ENCODE data around the gene AMPD3.

The AMPD3 gene

DNA sequence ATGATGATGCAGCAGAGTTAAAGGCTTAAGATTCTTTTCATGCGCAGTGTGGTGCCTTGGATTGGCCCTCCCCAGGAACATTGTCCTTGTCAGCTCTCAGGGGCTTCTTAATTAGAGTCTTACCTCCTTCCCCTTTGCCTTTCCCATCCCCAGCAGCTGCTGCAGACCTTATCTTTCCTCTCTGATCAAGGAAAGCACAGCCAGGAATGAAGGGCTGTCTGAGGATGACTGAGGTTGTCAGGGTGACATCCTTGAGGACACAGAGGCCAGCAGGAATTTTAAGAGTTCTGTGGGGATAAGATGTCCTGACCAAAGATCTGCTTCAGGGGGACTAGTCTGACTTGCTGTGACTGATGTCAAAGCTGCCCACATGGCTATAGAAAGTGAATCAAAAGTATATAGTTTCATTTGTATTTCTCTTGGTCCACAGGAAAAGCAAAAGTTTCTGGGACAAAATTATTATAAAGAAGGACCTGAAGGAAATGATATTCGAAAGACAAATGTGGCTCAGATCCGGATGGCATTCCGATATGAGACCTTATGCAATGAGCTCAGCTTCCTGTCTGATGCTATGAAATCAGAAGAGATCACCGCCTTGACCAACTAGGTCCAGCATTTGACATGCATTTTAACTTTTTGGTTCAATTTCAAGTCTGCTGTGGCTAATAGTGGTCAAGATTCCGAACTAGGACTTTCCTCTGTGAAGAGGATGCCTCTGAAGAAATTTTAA lies 50.4 kb downstream of the AMPD3 start:
- peaks cover 12% of the 10 kb centered on the region for H3K36me3 ChIP-seq (ENCODE audit: control insufficient read depth, insufficient read depth, low read length)
- 92 to 94% methylated on average over 5 to 6 of the region's 6 CpGs for WGBS, 2 experiments (ENCODE audit: insufficient coverage in 2 of 2)
- H3K27ac ChIP-seq (ENCODE audit: low read depth, low read length, severe bottlenecking), result no peak overlapping the region
- no peak overlapping the region for H3K4me3 ChIP-seq (ENCODE audit: extremely low read depth, insufficient read depth, low read length, poor library complexity, severe bottlenecking)
- H3K9me3 ChIP-seq (ENCODE audit: control insufficient read depth, low read length), result no peaks in the 10 kb centered on the region
- no peaks in the 10 kb centered on the region for H3K4me1 ChIP-seq (ENCODE audit: control insufficient read depth, insufficient read depth, low read length, poor library complexity, severe bottlenecking)

DNA sequence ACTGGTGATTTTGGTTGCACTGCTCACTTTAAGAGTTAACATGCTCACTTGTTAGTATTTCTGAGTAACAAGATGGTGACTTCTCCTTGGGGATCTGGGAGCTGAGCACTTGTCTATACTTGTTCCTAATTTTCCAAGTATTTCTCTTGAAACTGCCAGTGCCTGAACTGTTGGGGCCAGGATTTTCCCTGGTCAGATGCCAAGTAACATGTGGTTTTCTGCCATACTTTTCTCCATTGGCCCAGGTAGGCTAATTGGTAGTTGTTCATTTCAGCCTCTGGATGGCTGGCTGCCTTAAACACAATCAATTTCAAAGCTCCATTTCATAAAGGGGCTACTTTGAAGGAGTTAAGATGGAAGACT lies 50.9 kb downstream of the AMPD3 start:
- no peak overlapping the region for H3K27ac ChIP-seq (ENCODE audit: low read depth, low read length, severe bottlenecking)
- H3K36me3 ChIP-seq (ENCODE audit: control insufficient read depth, insufficient read depth, low read length), result peaks cover 11% of the 10 kb centered on the region
- no peak overlapping the region for H3K4me3 ChIP-seq (ENCODE audit: extremely low read depth, insufficient read depth, low read length, poor library complexity, severe bottlenecking)

DNA sequence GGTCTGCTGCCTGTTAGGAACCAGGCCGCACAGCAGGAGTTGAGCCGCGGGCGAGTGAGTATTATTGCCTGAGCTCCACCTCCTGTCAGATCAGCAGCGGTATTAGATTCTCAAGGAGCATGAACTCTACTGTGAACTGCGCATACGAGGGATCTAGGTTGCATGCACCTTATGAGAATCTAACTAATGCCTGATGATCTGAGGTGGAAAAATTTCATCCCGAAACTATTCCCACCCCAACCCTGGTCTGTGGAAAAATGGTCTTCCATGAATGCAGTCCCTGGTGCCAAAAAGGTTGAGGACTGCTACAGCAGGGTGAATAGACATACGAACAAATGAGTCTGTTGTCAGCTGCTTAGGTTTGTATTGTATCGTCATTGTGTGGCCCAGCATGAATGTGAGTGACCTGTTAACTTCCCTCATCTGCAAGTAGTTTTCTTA lies 56.1 kb downstream of the AMPD3 start:
- WGBS, 2 experiments (ENCODE audit: insufficient coverage in 2 of 2), result 30 to 68% methylated on average over 3 to 5 of the region's 10 CpGs
- H3K9me3 ChIP-seq (ENCODE audit: control insufficient read depth, low read length), result no peaks in the 10 kb centered on the region
- H3K27ac ChIP-seq (ENCODE audit: low read depth, low read length, severe bottlenecking), result no peak overlapping the region
- H3K36me3 ChIP-seq (ENCODE audit: control insufficient read depth, insufficient read depth, low read length), result peaks cover under 1% of the 10 kb centered on the region
- peaks cover 2% of the 10 kb centered on the region for H3K4me1 ChIP-seq (ENCODE audit: control insufficient read depth, insufficient read depth, low read length, poor library complexity, severe bottlenecking)
- no peak overlapping the region for H3K4me3 ChIP-seq (ENCODE audit: extremely low read depth, insufficient read depth, low read length, poor library complexity, severe bottlenecking)

More for the DNA sequence above, 50.9 kb downstream of the AMPD3 start:
- no peaks in the 10 kb centered on the region for H3K9me3 ChIP-seq (ENCODE audit: control insufficient read depth, low read length)
- H3K4me1 ChIP-seq (ENCODE audit: control insufficient read depth, insufficient read depth, low read length, poor library complexity, severe bottlenecking), result no peaks in the 10 kb centered on the region

DNA sequence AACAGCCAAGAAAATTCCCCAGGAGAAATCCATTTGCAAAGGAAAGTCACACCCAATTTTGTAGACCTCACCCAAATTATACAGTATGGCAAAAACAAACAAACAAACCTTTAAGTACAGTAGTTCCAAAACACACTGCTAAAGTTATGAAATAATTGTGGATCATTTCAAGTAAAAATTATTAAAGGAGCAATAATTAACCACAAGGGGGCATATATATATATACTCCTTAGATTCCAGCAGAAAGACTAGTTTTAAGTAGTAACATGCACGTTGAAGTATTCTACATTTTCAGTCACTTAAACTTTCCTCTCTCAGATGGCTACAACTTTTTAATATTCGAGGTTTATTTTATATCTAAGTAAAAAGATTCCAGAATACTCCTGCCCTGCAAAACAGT lies 59.1 kb downstream of the AMPD3 start:
- Histone ChIP-seq H3K36me3 (ENCODE audit: control insufficient read depth, insufficient read depth, low read length) (no peaks in the 10 kb centered on the region), H3K4me3 (ENCODE audit: extremely low read depth, insufficient read depth, low read length, poor library complexity, severe bottlenecking) (no peak overlapping the region)
- no CpG with 5 or more reads among the region's 2 CpGs for WGBS, 2 experiments (ENCODE audit: insufficient coverage in 2 of 2)

DNA sequence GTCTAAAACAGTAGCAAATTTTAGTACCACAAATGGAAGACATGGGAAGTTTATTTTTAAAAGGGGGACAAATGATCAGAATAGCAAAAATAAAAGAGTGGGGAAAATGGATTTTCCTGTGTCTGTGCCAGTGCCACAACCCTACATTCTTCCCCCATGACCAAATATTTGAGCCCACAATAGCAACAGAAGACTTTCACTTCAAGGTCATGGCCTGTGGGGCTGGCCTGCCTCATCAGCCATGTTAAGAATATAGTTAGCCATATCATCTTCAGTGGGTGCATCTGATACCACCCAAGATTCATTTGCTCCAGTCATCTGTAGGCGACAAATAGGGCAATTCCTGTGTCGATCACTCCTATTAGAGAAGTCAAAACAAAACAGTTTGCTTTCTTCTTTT lies 59.6 kb downstream of the AMPD3 start:
- peaks cover 4% of the 10 kb centered on the region for H3K36me3 ChIP-seq (ENCODE audit: control insufficient read depth, insufficient read depth, low read length)
- WGBS, 2 experiments (ENCODE audit: insufficient coverage in 2 of 2), result 83% methylated on average over 1 of the region's 2 CpGs; no CpG with 5 or more reads in 1 of the 2 experiments
- H3K4me3 ChIP-seq (ENCODE audit: extremely low read depth, insufficient read depth, low read length, poor library complexity, severe bottlenecking), result no peak overlapping the region
- H3K9me3 ChIP-seq (ENCODE audit: control insufficient read depth, low read length), result no peaks in the 10 kb centered on the region
- H3K4me1 ChIP-seq (ENCODE audit: control insufficient read depth, insufficient read depth, low read length, poor library complexity, severe bottlenecking), result peaks cover 2% of the 10 kb centered on the region
- no peak overlapping the region for H3K27ac ChIP-seq (ENCODE audit: low read depth, low read length, severe bottlenecking)

More for the DNA sequence above, 59.1 kb downstream of the AMPD3 start:
- peaks cover 2% of the 10 kb centered on the region for H3K4me1 ChIP-seq (ENCODE audit: control insufficient read depth, insufficient read depth, low read length, poor library complexity, severe bottlenecking)
- H3K27ac ChIP-seq (ENCODE audit: low read depth, low read length, severe bottlenecking), result no peak overlapping the region
- H3K9me3 ChIP-seq (ENCODE audit: control insufficient read depth, low read length), result no peaks in the 10 kb centered on the region

DNA sequence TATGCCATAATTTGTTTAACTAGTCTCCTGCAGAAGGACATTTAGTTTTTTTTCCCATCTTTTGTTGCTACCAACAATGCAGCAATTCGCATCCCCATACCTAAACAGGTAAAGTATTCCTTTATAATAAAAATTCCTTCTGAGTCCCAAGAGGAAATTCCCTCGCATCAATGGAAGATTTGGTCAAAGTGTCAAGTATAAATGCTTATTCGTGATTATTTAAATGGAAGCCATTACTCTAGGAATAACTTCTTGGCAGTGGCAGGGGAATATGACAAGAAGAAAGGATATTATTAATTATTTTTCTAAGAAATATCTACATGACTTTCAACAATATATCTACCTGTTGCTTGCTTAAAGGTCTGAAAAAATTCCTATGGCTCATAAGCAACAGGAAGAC lies 60.4 kb downstream of the AMPD3 start:
- no CpG with 5 or more reads among the region's 3 CpGs for WGBS, 2 experiments (ENCODE audit: insufficient coverage in 2 of 2)
- Histone ChIP-seq H3K27ac (ENCODE audit: low read depth, low read length, severe bottlenecking) (no peak overlapping the region), H3K36me3 (ENCODE audit: control insufficient read depth, insufficient read depth, low read length) (peaks cover 9% of the 10 kb centered on the region), H3K9me3 (ENCODE audit: control insufficient read depth, low read length) (no peaks in the 10 kb centered on the region), H3K4me3 (ENCODE audit: extremely low read depth, insufficient read depth, low read length, poor library complexity, severe bottlenecking) (no peak overlapping the region), H3K4me1 (ENCODE audit: control insufficient read depth, insufficient read depth, low read length, poor library complexity, severe bottlenecking) (peaks cover 2% of the 10 kb centered on the region)

DNA sequence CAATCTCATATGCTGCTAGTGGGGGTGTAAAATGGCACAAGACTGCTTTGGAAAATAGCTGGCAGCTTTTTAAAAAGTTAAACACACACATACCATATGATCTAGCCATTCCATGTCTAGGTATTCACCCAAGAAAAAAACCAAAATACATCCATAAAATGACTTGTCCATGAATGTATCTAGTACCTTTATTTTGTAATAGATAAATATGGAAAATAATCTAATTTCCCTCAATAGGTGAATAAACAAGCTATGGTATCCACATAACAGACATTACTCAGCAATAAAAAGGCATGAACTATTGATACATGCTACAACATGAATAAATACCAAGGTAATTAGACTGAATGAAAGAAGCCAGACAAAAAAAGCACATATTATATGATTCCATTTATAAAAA lies 63.1 kb downstream of the AMPD3 start:
- Histone ChIP-seq H3K36me3 (ENCODE audit: control insufficient read depth, insufficient read depth, low read length) (peaks cover 18% of the 10 kb centered on the region), H3K27ac (ENCODE audit: low read depth, low read length, severe bottlenecking) (no peak overlapping the region), H3K4me1 (ENCODE audit: control insufficient read depth, insufficient read depth, low read length, poor library complexity, severe bottlenecking) (no peaks in the 10 kb centered on the region), H3K9me3 (ENCODE audit: control insufficient read depth, low read length) (no peaks in the 10 kb centered on the region), H3K4me3 (ENCODE audit: extremely low read depth, insufficient read depth, low read length, poor library complexity, severe bottlenecking) (no peak overlapping the region)

DNA sequence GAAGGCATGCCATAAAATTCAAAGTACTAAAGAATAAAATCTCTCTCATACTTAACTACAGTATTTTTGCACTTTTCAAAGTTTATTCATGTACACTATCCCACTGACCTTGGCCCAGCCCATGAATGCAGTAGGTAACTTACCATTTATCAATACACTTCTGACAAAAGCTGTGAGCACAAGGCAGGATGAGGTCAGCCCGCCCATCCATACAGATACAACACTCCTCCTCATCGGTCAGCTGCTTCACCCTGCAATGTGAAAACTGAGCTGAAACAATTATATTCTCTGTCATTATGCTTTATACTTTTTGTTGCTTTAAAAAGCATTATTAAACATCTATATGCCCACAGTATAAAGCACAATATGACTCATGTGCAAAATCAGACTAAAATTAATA lies 63.8 kb downstream of the AMPD3 start:
- Histone ChIP-seq H3K36me3 (ENCODE audit: control insufficient read depth, insufficient read depth, low read length) (peaks cover 23% of the 10 kb centered on the region), H3K4me3 (ENCODE audit: extremely low read depth, insufficient read depth, low read length, poor library complexity, severe bottlenecking) (no peak overlapping the region)
- no CpG with 5 or more reads among the region's 2 CpGs for WGBS, 2 experiments (ENCODE audit: insufficient coverage in 2 of 2)

DNA sequence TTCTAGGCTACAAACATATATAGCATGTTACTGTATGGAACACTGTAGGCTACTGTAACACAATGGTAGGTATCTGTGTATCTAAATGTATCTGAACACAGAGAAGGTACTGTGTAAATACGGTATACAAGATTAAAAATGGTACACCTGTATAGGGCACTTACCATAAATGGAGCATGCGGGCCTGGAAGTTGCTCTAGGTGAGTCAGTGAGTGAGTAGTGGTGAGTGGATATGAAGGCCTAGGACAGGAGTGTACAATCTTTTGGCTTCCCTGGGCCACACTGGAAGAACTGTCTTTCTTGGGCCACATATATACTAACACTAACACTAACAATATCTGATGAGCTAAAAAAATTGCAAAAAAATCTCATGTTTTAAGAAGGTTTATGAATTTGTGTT lies 64.6 kb downstream of the AMPD3 start:
- H3K4me3 ChIP-seq (ENCODE audit: extremely low read depth, insufficient read depth, low read length, poor library complexity, severe bottlenecking), result no peak overlapping the region
- H3K27ac ChIP-seq (ENCODE audit: low read depth, low read length, severe bottlenecking), result no peak overlapping the region
- WGBS, 2 experiments (ENCODE audit: insufficient coverage in 2 of 2), result 90 to 100% methylated on average over 1 to 2 of the region's 2 CpGs
- no peaks in the 10 kb centered on the region for H3K9me3 ChIP-seq (ENCODE audit: control insufficient read depth, low read length)
- peaks cover 31% of the 10 kb centered on the region for H3K36me3 ChIP-seq (ENCODE audit: control insufficient read depth, insufficient read depth, low read length)
- H3K4me1 ChIP-seq (ENCODE audit: control insufficient read depth, insufficient read depth, low read length, poor library complexity, severe bottlenecking), result no peaks in the 10 kb centered on the region

More for the DNA sequence above, 63.8 kb downstream of the AMPD3 start:
- Histone ChIP-seq H3K4me1 (ENCODE audit: control insufficient read depth, insufficient read depth, low read length, poor library complexity, severe bottlenecking) (no peaks in the 10 kb centered on the region), H3K9me3 (ENCODE audit: control insufficient read depth, low read length) (no peaks in the 10 kb centered on the region), H3K27ac (ENCODE audit: low read depth, low read length, severe bottlenecking) (no peak overlapping the region)

DNA sequence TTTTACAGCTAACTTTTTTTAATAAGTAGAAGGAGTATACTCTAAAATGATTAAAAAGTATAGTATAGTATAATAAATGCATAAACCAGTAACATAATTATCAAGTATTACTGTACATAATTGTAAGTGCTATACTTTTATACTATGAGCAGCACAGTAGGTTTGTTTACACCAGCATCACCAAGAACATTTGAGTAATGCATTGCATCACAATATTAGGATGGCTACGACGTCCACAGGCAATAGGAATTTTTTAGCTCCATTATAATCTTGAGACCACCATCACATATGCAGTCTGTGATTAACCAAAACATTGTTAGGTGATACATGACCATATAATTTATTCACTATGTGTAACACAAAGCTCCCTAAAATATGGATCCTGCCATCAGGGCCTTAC lies 65.5 kb downstream of the AMPD3 start:
- H3K27ac ChIP-seq (ENCODE audit: low read depth, low read length, severe bottlenecking), result no peak overlapping the region
- H3K9me3 ChIP-seq (ENCODE audit: control insufficient read depth, low read length), result no peaks in the 10 kb centered on the region
- peaks cover 38% of the 10 kb centered on the region for H3K36me3 ChIP-seq (ENCODE audit: control insufficient read depth, insufficient read depth, low read length)
- no peaks in the 10 kb centered on the region for H3K4me1 ChIP-seq (ENCODE audit: control insufficient read depth, insufficient read depth, low read length, poor library complexity, severe bottlenecking)
- no peak overlapping the region for H3K4me3 ChIP-seq (ENCODE audit: extremely low read depth, insufficient read depth, low read length, poor library complexity, severe bottlenecking)
- WGBS, 2 experiments (ENCODE audit: insufficient coverage in 2 of 2), result 100% methylated on average over 1 of the region's 2 CpGs; no CpG with 5 or more reads in 1 of the 2 experiments

DNA sequence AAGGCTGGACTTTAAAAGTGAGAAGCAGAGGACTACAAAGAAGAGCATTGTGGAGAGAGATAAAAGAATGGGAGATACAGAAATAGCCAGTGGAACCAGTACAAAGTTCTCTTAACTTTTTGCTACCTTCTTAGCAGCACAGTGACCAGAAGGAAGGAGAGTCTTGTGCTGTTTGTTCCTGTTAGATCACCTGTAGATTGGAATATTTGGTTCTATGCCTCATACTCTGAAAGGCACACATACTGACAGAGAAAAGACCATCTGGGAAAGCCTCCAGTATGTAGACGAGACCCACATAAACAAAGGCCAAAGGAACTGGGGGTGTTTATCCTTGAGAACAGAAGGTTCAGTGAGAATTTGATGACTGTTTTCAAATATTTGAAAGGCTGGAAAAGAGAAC lies 67.2 kb downstream of the AMPD3 start:
- no CpG with 5 or more reads among the region's 1 CpG for WGBS, 2 experiments (ENCODE audit: insufficient coverage in 2 of 2)
- no peaks in the 10 kb centered on the region for H3K9me3 ChIP-seq (ENCODE audit: control insufficient read depth, low read length)
- H3K4me1 ChIP-seq (ENCODE audit: control insufficient read depth, insufficient read depth, low read length, poor library complexity, severe bottlenecking), result peaks cover 3% of the 10 kb centered on the region
- no peak overlapping the region for H3K27ac ChIP-seq (ENCODE audit: low read depth, low read length, severe bottlenecking)
- H3K36me3 ChIP-seq (ENCODE audit: control insufficient read depth, insufficient read depth, low read length), result peaks cover 49% of the 10 kb centered on the region
- H3K4me3 ChIP-seq (ENCODE audit: extremely low read depth, insufficient read depth, low read length, poor library complexity, severe bottlenecking), result no peak overlapping the region

Data from mesodermal cell (in vitro differentiated cells).